Measurements from ENCODE around the gene STARD5. TPM values are rescaled to one million over a fixed set of nuclear protein-coding genes. Genes with fewer than 3 reads are reported as not detected.
A peak's percentile ranks its signal among the peaks of the same experiment; 100 is the strongest.

The STARD5 gene
- total RNA-seq, 1 donor from 2014 or later, result 28.0 TPM

- intact Hi-C loops (cut with DNase I), result no loop called here
Measured at GRCh38 chr15:81308260-81308659, 15.7 kb downstream of the STARD5 start.

GRCh38 chr15:81304226-81304625 is 19.7 kb downstream of the STARD5 start:
- Histone ChIP-seq H3K9me3 (no peaks in the 10 kb centered on the region), H3K4me3 (no peak overlapping the region), H3K4me1 (peaks cover 32% of the 10 kb centered on the region), H3K36me3 (peaks cover 0 to 54% of the 10 kb centered on the region in 2 donors), H3K27me3 (no peaks in the 10 kb centered on the region), H3K27ac (peak overlapping the region; percentile 10)
- TF ChIP-seq POLR2AphosphoS5 (IDR thresholded peaks at IDR 0.05; ENCODE audit: insufficient read depth in 1 of 2, low read depth in 1 of 2) (no peak), POLR2A (IDR thresholded peaks at IDR 0.05) (no peak), CTCF (IDR thresholded peaks at IDR 0.05) (no peak)
- no peak for DNase-seq (ENCODE audit: extremely low spot score in 2 of 2)
- intact Hi-C loops (cut with DNase I), result no loop called here

More at GRCh38 chr15:81308260-81308659, 15.7 kb downstream of the STARD5 start:
- Histone ChIP-seq H3K27ac (no peak overlapping the region), H3K9me3 (no peaks in the 10 kb centered on the region), H3K27me3 (no peaks in the 10 kb centered on the region), H3K4me1 (peaks cover 48% of the 10 kb centered on the region), H3K4me3 (no peak overlapping the region), H3K36me3 (peaks cover 0 to 47% of the 10 kb centered on the region in 2 donors)
- no peak for DNase-seq (ENCODE audit: extremely low spot score in 2 of 2)
- TF ChIP-seq POLR2AphosphoS5 (IDR thresholded peaks at IDR 0.05; ENCODE audit: insufficient read depth in 1 of 2, low read depth in 1 of 2) (no peak), POLR2A (IDR thresholded peaks at IDR 0.05) (no peak), CTCF (IDR thresholded peaks at IDR 0.05) (no peak)

- TF ChIP-seq CTCF (IDR thresholded peaks at IDR 0.05) (no peak), POLR2AphosphoS5 (IDR thresholded peaks at IDR 0.05; ENCODE audit: insufficient read depth in 1 of 2, low read depth in 1 of 2) (peak; percentile 14 to 28), POLR2A (IDR thresholded peaks at IDR 0.05) (no peak)
- no peak for DNase-seq (ENCODE audit: extremely low spot score in 2 of 2)
- intact Hi-C loops (cut with DNase I), result no loop called here
- Histone ChIP-seq H3K27ac (peak overlapping the region; percentile 17), H3K4me3 (no peak overlapping the region), H3K36me3 (peaks cover 0 to 47% of the 10 kb centered on the region in 2 donors), H3K27me3 (no peaks in the 10 kb centered on the region), H3K9me3 (no peaks in the 10 kb centered on the region), H3K4me1 (peaks cover 32% of the 10 kb centered on the region)
Measured at GRCh38 chr15:81303244-81304225, 20.4 kb downstream of the STARD5 start.

GRCh38 chr15:81302701-81303109 is 21.2 kb downstream of the STARD5 start:
- H3K9me3 ChIP-seq, result no peaks in the 10 kb centered on the region
- no peak overlapping the region for H3K4me3 ChIP-seq
- H3K4me1 ChIP-seq, result peaks cover 32% of the 10 kb centered on the region
- H3K27me3 ChIP-seq, result no peaks in the 10 kb centered on the region
- H3K27ac ChIP-seq, result no peak overlapping the region
- intact Hi-C loops (cut with DNase I), result no loop called here
- H3K36me3 ChIP-seq, result peaks cover 0 to 41% of the 10 kb centered on the region in 2 donors
- no peak for TF ChIP-seq CTCF (IDR thresholded peaks at IDR 0.05)
- DNase-seq (ENCODE audit: extremely low spot score in 2 of 2), result no peak
